Epithelial cell of proximal tubule (primary cell): ENCODE measurements around the gene PARVA. TPM values are rescaled to one million over a fixed set of nuclear protein-coding genes. Genes with fewer than 3 reads are reported as not detected.
A peak's percentile ranks its signal among the peaks of the same experiment; 100 is the strongest.

Experiments used
- DNase-seq: peaks from one replicate; pipeline ENCODE4 v3.0.0-alpha.2; 2011; ENCODE audit warnings: low read depth
- H3K4me3 ChIP-seq: 2 replicates; pipeline ENCODE4 v1.5.1; 2011; ENCODE audit warnings: low read depth, mild to moderate bottlenecking, low read length
- total RNA-seq: library from RNA; depleted of rRNA; stranded (reverse); fragments of >200 nt; gene quantifications from 2 replicates; pipeline ENCODE4 v1.2.3, GENCODE V29; 2015
- TF ChIP-seq, protein P1 (sequence below): conservative IDR thresholded peaks from 2 replicates; pipeline ENCODE4 v1.5.1; 2012; ENCODE audit warnings: low read depth, mild to moderate bottlenecking, low read length

The PARVA gene
- total RNA-seq, 1 donor from 2014 or later = 32.6 TPM

GRCh38 chr11:12474871-12475270 is 97.5 kb downstream of the PARVA start:
- no peak for DNase-seq
- TF ChIP-seq, protein P1, sequence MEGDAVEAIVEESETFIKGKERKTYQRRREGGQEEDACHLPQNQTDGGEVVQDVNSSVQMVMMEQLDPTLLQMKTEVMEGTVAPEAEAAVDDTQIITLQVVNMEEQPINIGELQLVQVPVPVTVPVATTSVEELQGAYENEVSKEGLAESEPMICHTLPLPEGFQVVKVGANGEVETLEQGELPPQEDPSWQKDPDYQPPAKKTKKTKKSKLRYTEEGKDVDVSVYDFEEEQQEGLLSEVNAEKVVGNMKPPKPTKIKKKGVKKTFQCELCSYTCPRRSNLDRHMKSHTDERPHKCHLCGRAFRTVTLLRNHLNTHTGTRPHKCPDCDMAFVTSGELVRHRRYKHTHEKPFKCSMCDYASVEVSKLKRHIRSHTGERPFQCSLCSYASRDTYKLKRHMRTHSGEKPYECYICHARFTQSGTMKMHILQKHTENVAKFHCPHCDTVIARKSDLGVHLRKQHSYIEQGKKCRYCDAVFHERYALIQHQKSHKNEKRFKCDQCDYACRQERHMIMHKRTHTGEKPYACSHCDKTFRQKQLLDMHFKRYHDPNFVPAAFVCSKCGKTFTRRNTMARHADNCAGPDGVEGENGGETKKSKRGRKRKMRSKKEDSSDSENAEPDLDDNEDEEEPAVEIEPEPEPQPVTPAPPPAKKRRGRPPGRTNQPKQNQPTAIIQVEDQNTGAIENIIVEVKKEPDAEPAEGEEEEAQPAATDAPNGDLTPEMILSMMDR = no peak
- H3K4me3 ChIP-seq = no peak overlapping the region

- no peak overlapping the region for H3K4me3 ChIP-seq
- no peak for DNase-seq
- TF ChIP-seq, protein P1 = no peak
Measured at GRCh38 chr11:12478743-12479142, 101.4 kb downstream of the PARVA start.

GRCh38 chr11:12480401-12480800 is 103.0 kb downstream of the PARVA start:
- no peak overlapping the region for H3K4me3 ChIP-seq
- no peak for DNase-seq
- TF ChIP-seq, protein P1 = no peak

DNA sequence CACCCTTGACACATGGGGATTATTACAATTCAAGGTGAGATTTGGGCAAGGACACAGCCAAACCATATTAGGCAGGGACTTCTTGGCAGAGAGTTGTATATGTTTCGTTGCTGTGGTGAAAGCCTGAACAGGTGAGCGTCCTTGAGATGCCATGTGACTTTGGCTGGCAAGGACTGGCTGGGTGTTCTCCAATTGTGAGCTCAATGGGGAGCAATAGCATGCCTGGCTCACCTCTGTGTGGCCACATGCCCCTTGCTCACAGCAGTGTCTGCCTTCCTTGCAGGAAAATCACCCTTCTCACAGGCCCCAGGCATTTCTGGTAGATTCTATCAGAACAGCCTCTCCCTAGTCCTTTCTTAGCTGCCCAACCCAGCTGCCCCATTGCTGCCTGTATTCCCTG is 105.5 kb downstream of the PARVA start:
- no peak for DNase-seq
- no peak overlapping the region for H3K4me3 ChIP-seq
- TF ChIP-seq, protein P1 = no peak

DNA sequence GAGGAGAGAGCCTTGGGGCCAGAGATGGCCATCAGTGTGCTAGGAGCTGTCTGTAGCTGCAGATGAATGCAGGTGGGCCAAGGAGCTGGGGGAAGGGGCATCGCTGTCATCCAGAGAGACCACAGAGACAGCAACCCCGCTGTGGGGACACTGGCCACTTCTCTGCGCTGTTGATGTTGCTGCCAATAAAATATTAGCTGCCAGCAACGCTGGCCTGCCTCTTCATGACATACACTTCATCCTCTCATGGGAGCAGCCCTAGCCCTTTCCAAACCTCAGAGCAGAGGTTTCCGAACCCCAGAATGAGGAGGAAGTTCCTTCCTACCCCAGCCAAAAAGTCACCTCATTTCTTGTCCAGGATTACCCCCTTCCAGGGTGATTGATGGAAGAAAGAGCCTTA is 106.2 kb downstream of the PARVA start:
- H3K4me3 ChIP-seq = no peak overlapping the region
- TF ChIP-seq, protein P1 = no peak
- DNase-seq = no peak

- H3K4me3 ChIP-seq = no peak overlapping the region
- TF ChIP-seq, protein P1 = peak; percentile 55
- no peak for DNase-seq
Measured at GRCh38 chr11:12485328-12485727, 108.0 kb downstream of the PARVA start.

GRCh38 chr11:12489246-12489772 is 111.9 kb downstream of the PARVA start:
- H3K4me3 ChIP-seq = no peak overlapping the region
- no peak for DNase-seq
- TF ChIP-seq, protein P1 = no peak
